NCI-H146 treated with DMSO at 0.1 percent for 48 hours (cell line): ENCODE measurements around the gene OR51B5.
"Not testable (repeated sequence)": the region's sequence is repeated elsewhere in the genome, so short reads cannot be mapped to it uniquely, and the experiment has no call there.

Source experiments
- DNase-seq: peaks from one replicate; lab custom pipeline; 2025; ENCODE audit not compliant: unreplicated experiment; lab: John Stamatoyannopoulos, UW

OR51B5 gene

GRCh38 chr11:5336331-5336730 lies 7.0 kb downstream of the OR51B5 start:
- DNase-seq, result no peak

DNA sequence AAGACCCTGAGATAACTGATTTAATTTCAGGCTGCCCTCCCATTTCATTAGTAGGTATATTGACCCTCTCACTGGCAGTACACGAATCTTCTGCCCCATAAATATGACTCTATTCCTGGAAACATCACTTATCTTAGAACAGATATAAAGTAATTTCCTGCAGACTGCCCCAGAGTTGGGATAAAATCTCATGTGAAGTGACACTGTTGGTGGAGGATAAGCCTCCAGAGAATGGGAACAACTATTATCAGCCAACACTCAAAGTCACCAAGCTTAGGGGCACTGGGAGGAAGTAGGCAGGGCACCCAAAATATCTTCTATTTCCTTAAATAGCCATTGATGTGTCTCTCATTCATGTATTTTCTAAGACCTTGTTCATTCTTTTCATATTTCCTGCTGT lies 8.2 kb downstream of the OR51B5 start:
- DNase-seq, result no peak

- no peak for DNase-seq
Measured at GRCh38 chr11:5324197-5324596, 19.1 kb downstream of the OR51B5 start, which contains the start of gene OR51B2. OR51B2 (minus strand) TSS chr11:5324297; CDS start chr11:5324297, 0 bp downstream.

DNA sequence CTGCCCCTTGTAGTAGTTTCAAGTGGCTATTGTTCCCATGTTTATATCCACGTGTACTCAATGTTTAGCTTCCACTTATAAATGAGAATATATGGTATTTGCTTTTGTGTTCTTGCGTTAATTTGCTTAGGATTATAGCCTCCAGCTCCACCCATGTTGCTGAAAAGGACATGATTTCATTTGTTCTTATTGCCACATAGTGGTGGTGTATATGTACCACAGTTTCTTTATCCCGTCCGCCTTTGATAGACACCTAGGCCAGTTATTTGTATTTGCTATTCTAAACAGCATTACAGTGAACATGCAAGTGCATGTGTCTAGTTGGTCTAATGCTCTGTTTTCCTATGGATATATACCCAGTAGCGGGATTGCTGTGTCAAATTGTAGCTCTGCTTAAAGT lies 26.0 kb downstream of the OR51B5 start:
- no peak for DNase-seq

DNA sequence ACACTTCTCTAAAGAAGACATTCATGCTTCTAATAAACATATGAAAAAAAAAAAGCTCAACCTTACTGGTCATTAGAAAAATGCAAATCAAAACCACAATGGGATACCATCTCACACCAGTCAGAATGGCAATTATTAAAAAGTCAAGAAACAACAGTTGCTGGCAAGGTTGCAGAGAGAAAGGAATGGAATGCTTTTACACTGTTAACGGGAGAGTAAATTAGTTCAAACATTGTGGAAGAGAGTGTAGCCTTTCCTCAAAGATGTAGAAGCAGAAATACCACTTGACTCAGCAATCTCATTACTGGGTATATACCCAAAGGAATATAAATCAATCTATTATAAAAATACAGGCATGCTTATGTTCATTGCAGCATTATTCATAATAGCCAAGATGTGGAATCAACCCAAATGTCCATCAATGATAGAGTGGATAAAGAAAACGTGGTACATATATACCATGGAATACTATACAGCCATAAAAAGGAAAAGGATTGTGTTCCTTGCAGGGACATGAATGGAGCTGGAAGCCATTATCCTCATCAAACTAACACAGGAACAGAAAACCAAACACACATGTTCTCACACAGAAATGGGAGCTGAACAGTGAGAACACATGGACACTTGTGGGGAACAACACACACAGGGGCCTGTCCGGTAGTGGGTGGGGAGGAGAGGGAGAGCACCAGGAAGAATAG lies 29.8 kb downstream of the OR51B5 start:
- not testable (repeated sequence) for DNase-seq

DNA sequence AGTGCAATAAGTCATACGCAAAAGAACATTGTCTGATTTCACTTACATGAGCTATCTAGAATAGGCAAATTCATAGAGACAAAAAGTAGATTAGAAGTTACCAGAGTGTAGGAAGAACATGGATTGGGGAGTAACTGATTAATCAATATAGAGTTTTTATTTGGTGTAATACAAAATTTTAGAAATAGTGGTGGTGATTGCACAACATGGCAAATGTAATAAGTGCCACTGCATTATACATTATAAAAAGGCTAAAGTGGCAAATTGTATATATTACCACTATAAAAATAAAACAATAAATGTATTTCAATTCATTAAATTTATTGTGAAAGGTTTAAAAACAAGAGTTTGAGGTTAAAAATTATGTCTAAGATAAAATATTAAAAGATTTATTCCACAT lies 32.9 kb downstream of the OR51B5 start:
- DNase-seq, result no peak

DNA sequence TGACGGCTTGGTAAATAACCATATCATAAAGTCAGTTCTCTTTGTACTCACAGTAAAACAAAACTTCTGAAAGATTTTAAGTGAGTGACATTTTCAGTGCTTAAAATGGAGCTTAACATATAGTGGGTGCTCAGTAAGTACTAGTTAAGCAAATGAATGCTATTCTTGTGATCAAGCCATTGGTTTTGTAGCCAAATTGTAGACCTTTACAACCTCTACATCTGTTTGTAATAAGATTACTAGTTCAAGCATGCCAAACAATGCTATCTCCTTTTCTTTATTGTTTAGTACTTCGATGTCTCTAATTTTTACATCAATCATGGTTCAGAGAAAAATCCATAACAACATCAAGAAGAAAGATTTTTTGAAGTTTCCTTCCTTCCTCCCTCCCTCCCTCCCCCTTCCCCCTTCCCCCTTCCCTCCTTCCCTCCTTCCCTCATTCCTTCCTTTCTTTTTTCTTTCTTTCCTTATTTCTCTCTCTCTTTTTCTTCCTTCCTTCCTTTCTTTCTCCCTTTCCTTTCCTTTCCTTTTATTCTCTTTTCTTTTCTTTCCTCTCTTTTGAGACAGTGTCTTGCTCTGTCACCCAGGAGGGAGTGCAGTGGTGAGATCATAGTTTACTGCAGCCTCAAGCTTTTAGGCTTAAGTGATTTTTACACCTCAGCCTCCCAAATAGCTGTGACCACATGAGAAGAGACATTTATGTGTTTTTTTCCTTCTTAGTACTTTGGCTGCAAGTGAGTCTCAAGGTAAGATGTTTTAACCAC lies 35.9 kb downstream of the OR51B5 start:
- DNase-seq, result no peak

DNA sequence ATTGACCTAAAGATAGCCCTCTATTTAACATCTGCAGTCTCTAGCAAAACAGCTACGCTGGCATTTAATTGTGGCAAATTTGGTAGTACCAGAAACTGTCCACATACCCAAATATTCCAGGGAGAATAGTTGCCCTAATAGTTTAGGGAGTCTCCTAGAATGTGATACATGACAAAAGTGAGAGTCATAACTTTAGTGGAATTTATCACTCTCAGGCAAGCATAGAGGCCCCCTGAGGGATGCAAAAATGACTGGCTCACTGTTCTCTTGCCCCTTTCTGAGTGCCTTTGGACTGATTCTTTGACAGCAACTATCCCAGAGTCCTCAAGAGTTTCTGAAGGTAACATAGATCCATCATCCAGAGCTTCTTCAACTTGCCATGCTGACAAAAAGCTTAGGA lies 39.3 kb downstream of the OR51B5 start:
- DNase-seq, result no peak

- DNase-seq, result no peak
Measured at GRCh38 chr11:5303626-5304025, 39.7 kb downstream of the OR51B5 start.

GRCh38 chr11:5301846-5302245 lies 41.5 kb downstream of the OR51B5 start, which contains the start of gene OR51B4:
OR51B4 (minus strand) TSS chr11:5301946; CDS start chr11:5301946, 0 bp downstream.
- DNase-seq, result no peak

DNA sequence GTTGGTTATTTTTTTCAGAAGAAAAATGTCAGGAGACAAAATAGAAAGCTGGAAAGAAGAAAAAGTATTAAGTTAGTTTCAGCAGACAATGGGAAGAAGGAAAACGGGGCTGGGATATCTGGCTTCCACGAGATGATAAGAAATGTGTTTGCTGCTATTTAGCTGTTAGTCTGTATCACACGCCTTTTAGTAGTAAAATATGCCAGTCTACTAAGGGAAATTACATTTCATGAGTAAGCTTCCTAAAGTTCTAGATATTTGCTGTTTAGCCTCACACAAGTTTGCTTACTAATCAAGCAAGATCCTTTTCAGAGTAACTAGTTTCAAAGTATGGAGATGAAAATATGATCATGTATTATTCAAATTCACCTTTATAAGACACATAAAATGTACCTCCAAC lies 43.1 kb downstream of the OR51B5 start:
- no peak for DNase-seq

DNA sequence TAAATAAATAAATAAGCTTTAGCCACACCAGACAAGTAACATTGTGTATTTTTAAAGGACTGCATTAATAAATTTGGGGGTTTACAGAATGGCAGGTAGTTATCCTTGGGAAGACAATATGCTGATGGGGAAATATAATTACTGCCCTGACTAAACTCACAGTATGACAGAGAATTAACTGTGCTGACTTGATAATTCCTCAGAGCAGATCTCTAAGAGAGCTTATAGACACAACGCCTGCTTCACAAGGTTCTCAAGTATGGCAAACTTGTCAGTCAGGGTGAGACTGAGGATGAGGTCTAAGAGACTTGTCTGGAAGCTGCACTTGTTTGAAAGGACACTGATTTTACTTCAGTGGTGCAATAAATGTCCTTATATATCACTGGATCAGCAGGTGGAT lies 44.9 kb downstream of the OR51B5 start:
- DNase-seq, result no peak

- DNase-seq, result no peak
Measured at GRCh38 chr11:5297721-5298323, 45.5 kb downstream of the OR51B5 start.

DNA sequence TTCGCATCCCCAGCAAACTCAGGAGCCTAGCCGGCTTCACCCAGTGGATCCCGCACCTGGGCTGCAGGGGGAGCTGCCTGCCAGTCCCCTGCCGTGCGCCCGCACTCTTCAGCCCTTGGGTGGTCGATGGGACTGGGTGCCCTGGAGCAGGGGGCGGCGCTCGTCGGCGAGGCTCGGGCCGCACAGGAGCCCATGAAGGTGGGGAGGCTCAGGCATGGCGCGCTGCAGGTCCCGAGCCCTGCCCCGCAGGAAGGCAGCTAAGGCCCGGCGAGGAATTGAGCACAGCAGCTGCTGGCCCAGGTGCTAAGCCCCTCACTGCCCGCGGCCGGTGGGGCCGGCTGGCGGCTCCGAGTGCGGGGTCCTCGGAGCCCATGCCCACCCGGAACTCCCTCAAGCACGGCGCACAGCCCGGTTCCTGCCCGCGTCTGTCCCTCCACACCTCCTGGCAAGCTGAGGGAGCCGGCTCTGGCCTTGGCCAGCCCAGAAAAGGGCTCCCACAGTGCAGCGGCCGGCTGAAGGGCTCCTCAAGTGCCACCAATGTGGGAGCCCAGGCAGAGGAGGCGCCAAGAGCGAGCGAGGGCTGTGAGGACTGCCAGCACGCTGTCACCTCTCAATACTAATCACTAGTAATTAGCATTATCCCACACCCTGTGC lies 48.9 kb downstream of the OR51B5 start:
- DNase-seq, result not testable (repeated sequence)

DNA sequence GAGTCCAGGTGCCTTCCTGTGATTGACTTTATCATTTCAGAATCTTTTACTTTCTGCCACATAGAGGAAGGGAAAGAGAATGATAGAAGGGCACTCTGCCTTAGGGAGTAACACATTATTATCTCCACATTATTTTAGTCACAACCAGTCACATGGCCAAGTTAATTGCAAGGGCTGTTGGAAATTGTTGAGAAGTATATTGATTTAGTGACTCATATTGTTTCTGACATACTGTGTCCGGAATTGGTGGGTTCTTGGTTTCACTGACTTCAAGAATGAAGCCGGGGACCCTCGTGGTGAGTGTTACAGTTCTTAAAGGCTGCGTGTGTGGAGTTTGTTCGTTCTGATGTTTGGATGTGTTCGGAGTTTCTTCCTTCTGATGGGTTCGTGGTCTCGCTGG lies 50.3 kb downstream of the OR51B5 start:
- DNase-seq, result no peak
